H54 (cell line): ENCODE data around the gene CORIN.

Experiments
- DNase-seq: peaks from one replicate; pipeline ENCODE4 v3.0.0; 2011; ENCODE audit warnings: low spot score, mixed read lengths; ENCODE audit not compliant: insufficient read length
- FAIRE-seq: peaks from 3 replicates; lab custom pipeline; 2011; peaks lifted over from hg19 to GRCh38; lab: Jason Lieb, UNC
- POLR2A ChIP-seq: IDR thresholded peaks from 2 replicates; pipeline ENCODE4 v1.6.1; 2011; ENCODE audit warnings: low read depth, mild to moderate bottlenecking, low read length

CORIN gene

GRCh38 chr4:47741200-47741599, 96.7 kb downstream of the CORIN start:
- DNase-seq, result no peak
- no peak for FAIRE-seq
- no peak for TF ChIP-seq POLR2A

DNA sequence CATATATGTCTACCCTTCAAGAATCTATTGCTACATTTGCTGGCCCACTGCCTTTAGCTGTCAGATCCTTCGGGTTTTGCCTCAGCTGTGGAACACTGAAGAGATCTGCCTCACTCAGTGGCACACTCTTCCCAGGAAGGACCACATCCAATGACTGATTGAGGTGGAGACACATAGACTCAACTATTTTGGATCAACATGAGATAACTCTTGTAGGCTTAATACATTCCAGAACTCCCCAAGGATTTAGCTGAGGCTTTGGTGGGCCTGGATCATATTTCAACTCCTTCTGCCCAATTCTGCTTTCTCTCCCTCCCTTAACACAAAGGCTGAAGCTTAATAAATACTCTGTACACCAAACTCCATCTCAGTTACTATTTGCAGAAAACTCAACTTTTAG, 100.5 kb downstream of the CORIN start:
- TF ChIP-seq POLR2A, result no peak
- DNase-seq (no peak), FAIRE-seq (no peak)

- no peak for TF ChIP-seq POLR2A
- no peak for FAIRE-seq
These were observed 101.3 kb downstream of the CORIN start for GRCh38 chr4:47736555-47736954.

DNA sequence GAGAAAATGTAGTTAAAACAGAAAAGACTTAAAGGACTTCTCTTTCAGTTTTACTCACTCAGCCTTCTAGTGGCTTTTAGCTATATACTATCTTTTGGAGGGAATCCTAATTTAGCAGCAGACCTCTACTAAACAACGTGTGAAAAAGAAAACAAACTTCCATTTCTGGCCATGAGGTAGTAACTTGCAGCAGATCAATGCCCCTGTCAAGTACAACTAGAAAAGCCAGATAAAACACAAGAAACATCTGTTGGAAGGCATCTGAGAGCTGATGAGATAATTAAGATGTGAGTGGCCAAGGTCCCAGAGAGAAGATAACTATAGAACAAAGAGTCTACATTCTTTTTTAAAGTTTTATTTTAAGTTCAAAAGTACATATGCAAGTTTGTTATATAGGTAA, 101.7 kb downstream of the CORIN start:
- TF ChIP-seq POLR2A, result no peak
- FAIRE-seq (no peak), DNase-seq (no peak)

More at GRCh38 chr4:47736555-47736954, 101.3 kb downstream of the CORIN start:
- no peak for DNase-seq

DNA sequence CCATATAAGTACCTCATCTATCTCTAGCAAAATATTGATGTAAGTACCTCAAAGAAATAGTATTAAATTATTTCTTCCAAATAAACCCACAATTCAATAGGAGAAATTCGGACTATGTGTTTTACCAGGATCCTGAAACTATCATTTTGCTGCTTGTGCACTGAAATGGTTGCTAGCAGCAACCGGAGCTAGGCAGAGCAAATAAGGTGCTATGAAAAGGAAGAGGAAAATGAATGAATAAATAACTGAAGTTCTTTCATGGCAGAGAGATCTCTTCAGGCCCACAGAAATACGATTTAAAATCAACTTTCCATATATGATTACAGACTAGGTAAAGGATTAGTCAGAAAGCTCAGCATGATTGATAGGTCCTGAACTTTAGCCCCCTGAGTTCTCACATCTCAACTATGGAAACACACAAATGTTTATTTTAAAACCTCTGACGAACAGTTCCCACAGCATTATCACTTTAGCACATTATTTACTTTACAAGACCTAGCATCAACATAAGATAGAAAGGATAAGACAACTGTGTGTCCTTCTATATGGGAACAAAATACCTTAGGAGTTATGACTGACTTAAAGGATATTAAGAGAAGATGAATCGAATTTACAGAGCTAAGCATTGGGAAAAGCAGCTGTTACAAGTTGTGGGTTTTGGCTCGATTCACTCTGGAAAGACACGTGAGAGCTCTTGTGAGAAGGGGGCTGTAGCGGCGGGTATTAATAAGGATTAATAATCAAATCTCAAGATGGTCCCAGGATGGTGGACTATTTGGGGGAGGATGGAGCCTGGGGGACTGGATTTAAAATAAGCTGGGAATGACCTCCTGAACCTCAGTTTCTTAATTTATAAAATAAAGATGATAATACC, 104.3 kb downstream of the CORIN start:
- no peak for DNase-seq
- FAIRE-seq, result no peak
- no peak for TF ChIP-seq POLR2A

DNA sequence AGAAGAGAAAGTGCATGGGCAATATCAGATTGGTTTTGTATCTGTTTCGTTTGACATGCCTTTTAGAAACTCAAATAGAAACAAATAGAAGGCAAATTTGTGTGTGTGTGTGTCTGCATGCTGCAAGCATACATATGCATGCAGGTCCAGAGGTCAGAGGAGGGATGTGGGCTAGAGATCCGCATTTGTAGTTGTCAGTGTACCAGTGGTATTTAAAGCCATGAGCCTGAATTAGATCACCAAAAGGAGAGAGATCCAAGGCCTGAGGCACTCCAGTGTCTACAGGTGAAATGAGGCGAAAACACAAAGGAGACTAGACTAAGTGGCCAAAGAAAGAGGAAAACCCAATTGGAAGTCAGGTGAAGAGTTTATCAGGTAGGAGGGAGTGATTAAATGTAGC, 106.7 kb downstream of the CORIN start:
- no peak for FAIRE-seq
- no peak for DNase-seq
- no peak for TF ChIP-seq POLR2A

DNA sequence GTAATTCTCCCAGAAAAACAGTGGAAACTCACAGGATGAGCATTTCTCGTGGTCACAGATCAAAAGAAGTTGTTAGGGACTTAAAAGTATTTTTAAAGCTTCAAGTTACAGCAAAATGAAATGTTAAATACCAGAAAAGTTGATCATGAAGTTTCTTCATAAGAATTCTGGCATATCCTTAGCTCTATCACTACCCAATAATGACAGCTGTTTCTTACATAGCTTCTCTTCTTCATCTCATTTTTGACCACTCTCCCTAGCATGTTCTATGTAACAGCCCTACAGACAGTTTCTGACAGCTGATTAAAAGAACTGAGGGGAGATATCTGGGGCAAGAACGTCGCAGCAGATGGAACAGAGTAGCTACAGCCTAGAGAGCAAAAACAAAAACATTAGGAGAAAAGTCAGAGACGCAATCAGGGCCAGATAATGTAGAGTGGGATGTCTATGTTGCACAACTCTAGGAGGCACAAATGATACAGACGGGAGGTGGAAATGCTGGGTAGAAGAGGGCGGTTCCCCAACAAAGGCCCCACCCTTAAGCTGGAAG, 108.7 kb downstream of the CORIN start:
- FAIRE-seq, result no peak
- no peak for TF ChIP-seq POLR2A
- DNase-seq, result no peak

- no peak for DNase-seq
- TF ChIP-seq POLR2A, result no peak
- FAIRE-seq, result no peak
These were observed 115.8 kb downstream of the CORIN start for GRCh38 chr4:47721892-47722575.

- TF ChIP-seq POLR2A, result no peak
- FAIRE-seq (no peak), DNase-seq (no peak)
These were observed 116.4 kb downstream of the CORIN start for GRCh38 chr4:47721485-47721884.

DNA sequence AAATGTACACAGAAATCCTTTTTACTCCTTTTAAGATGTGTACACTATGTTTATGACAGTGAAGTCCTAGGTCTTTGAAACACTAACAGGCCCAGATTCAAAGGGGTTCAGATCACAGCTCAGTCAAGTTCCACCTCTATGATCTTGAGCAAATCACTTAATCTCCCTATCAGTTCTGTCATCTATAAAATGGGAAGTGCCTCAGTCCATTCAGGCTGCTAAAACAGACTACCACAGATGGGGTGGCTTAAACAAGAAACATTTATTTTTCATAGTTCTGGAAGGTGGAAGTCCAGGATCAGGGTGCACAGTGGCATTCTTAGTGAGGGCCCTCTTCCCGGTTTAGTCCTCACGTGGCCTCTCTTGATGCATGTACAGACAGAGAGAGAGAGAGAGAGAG, 117.1 kb downstream of the CORIN start:
- no peak for TF ChIP-seq POLR2A
- FAIRE-seq (no peak), DNase-seq (no peak)

GRCh38 chr4:47719576-47719975, 118.3 kb downstream of the CORIN start:
- DNase-seq, result no peak
- no peak for TF ChIP-seq POLR2A
- no peak for FAIRE-seq

DNA sequence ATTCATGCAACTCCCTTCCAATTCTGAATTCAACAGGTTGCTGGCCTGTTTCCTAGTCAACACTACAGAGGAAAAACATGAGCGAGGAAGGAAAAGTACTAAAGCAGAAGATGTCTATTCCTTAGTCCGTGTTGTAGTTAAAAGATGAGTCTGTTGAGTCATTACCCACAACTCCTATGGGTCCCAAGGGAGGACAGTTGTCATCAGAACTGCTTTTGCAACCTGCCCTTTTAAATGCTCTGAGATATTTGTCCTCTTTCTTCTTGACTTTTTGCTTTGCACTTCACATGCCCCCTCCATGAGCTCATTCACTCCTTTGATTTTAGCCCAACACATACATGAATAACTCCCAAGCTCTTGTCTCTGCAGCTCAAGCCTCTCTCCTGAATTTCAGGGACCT, 119.2 kb downstream of the CORIN start:
- FAIRE-seq (no peak), DNase-seq (no peak)
- TF ChIP-seq POLR2A, result no peak

DNA sequence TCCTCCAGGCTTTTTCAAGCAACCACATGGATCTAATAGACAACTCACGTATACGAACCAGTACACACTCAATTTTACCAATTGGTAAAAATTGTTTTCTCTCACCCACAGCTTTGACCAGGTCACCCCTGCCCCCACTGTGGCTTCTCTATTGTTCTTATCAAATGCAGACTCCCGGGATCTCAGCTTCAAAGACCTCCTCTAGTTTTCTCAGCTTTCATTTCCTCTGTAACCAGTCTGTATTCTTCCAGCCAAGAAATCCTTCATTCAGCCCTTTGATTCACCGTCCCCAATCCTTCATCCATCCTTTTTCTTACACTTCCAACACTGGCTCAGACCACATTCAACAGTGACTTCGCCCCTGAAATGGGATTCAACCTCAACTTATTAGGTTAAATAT, 120.7 kb downstream of the CORIN start:
- FAIRE-seq, result no peak
- no peak for TF ChIP-seq POLR2A

DNA sequence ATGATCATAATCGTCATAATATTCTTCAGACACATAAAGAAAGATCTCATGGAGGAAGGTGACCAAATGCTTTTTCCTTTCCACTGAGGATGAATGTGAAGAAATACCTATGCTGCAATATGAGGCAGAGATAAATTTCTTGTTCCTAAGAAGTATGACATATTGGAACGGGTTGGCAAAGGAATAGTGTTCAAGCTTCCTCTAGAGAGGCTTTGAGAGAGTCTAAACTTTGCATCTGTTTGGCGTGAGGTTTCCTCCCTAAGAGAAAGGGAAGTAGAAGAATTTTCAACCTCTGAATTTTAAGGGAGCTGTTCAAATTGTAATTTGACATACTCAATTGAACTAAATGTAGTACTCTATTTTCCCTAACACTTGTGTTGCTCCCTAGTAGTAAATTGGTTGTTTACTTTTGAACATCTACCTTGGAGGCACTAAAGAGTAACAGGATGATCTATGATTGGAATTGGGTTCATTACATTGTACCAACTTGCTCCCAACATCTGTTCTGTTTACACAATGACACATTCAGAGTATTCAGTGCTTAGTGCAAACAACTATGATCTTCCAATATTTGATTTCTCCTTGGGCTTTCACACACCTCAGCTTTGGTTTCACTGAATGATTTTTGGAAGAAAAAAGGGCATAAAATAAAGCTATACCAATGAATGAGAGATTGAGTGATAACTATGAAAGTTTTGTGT, 122.0 kb downstream of the CORIN start:
- no peak for FAIRE-seq
- DNase-seq, result no peak

More for the DNA sequence above, 120.7 kb downstream of the CORIN start:
- no peak for DNase-seq

More for the DNA sequence above, 122.0 kb downstream of the CORIN start:
- no peak for TF ChIP-seq POLR2A
